Renal pelvis (tissue), 4 donors: ENCODE measurements around the gene TAGLN2. TPM values are rescaled to one million over a fixed set of nuclear protein-coding genes. Genes with fewer than 3 reads are reported as not detected.

ENCODE experiments used
- DNase-seq: peaks from one replicate; pipeline ENCODE4 v3.0.0-alpha.2; 2013
- polyA plus RNA-seq, 3 donors: library from polyadenylated mRNA; unstranded; fragments of 120-200 nt; gene quantifications; one replicate each; pipeline ENCODE4 v1.2.1, GENCODE V29; 2013; ENCODE audit not compliant: insufficient read length in 3 of 3

Gene TAGLN2
- polyA plus RNA-seq, 3 donors: 113 to 144 (median 131) TPM

- no peak for DNase-seq
These were observed 13.8 kb upstream of the TAGLN2 start for GRCh38 chr1:159938905-159939677.

- DNase-seq: no peak
These were observed 13.0 kb upstream of the TAGLN2 start for GRCh38 chr1:159938211-159938852.

- DNase-seq: no peak
These were observed 11.9 kb upstream of the TAGLN2 start for GRCh38 chr1:159937054-159937750.

GRCh38 chr1:159936273-159936904, 11.1 kb upstream of the TAGLN2 start:
- peak; percentile 48 for DNase-seq

- DNase-seq: no peak
These were observed 10.5 kb upstream of the TAGLN2 start for GRCh38 chr1:159935719-159936272.

- no peak for DNase-seq
These were observed 10.0 kb upstream of the TAGLN2 start for GRCh38 chr1:159935305-159935704.

- DNase-seq: no peak
These were observed 9.1 kb upstream of the TAGLN2 start for GRCh38 chr1:159934136-159935039.

GRCh38 chr1:159933347-159933746, 8.0 kb upstream of the TAGLN2 start:
- no peak for DNase-seq

GRCh38 chr1:159932296-159933285, 7.3 kb upstream of the TAGLN2 start:
- no peak for DNase-seq

- no peak for DNase-seq
These were observed 6.5 kb upstream of the TAGLN2 start for GRCh38 chr1:159931795-159932173.

- DNase-seq: no peak
These were observed 5.9 kb upstream of the TAGLN2 start for GRCh38 chr1:159931101-159931794.

GRCh38 chr1:159930634-159931033, 5.3 kb upstream of the TAGLN2 start:
- no peak for DNase-seq

GRCh38 chr1:159930216-159930615, 4.9 kb upstream of the TAGLN2 start:
- no peak for DNase-seq

- DNase-seq: no peak
These were observed 4.1 kb upstream of the TAGLN2 start for GRCh38 chr1:159929155-159930051.

- DNase-seq: no peak
These were observed 3.3 kb upstream of the TAGLN2 start for GRCh38 chr1:159928491-159929050.

GRCh38 chr1:159927849-159928431, 2.6 kb upstream of the TAGLN2 start:
- DNase-seq: no peak

- no peak for DNase-seq
These were observed 2.0 kb upstream of the TAGLN2 start for GRCh38 chr1:159927211-159927848.
